ENCODE data around the gene RBP2.
"Not testable (repeated sequence)": the region's sequence is repeated elsewhere in the genome, so short reads cannot be mapped to it uniquely, and the experiment has no call there.

RBP2 gene

DNA sequence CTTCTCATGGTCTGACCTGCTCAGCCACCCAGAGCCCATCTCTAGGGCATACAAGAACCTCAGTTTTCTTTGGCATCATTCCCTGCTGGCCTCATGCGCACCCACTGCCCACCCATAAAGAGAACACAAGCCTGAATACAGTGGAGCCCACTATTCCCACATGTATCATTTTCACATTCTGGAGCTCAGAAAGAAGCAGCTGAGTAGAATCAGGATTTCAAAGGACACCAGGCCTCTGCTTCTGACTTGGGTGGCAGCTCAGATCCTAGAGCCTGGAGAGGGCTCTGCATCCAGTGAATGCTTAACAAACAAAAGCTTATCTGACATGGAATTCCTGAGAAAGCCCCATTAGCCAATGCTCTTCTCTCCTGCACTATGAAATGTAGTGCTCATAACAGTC lies 34.7 kb downstream of the RBP2 start:
- no peak for DNase-seq (ENCODE audit: low spot score)

DNA sequence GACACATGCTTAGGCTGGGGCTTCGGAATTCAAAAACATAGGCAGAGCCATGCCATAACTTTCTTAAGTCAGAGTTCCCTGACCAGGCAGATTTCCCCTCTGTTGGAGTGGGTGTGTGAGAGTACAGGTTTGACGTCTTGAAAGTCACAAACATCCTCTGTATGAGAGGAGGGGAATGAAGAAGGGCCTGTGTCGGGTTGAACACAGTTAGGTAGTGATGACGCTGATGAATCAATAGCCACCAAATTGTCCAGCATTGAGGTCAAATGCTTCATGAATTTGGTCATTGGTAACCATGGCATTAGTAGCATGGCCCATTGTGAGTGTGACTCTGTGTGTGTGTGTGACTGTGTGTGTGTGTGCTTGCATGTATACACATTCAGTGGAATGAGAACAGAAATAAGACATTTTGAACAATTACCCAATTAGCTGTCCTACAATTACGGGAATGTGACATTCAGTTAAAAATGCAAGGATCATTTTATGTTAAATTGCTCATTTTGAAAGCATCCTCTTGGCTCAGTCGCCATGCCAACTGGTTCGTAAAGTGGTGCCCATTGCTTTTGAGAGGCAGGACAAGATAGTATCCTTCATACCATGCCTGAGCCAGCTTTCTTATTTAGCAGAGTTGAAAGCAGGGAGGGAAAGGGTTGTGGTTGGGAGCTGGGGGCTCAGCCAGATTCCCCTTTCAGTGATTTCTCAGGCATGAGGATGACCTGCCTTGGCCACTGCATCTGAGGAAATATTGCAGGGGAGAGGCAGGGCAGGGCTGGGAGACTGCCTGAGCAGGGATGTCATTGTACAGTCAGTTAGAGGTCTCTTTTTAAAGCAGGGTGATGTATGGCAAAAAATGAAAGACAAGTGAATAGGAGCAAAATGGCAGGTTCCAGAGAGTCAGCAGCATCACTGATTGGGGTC lies 35.4 kb downstream of the RBP2 start:
- no peak for DNase-seq (ENCODE audit: low spot score)

DNA sequence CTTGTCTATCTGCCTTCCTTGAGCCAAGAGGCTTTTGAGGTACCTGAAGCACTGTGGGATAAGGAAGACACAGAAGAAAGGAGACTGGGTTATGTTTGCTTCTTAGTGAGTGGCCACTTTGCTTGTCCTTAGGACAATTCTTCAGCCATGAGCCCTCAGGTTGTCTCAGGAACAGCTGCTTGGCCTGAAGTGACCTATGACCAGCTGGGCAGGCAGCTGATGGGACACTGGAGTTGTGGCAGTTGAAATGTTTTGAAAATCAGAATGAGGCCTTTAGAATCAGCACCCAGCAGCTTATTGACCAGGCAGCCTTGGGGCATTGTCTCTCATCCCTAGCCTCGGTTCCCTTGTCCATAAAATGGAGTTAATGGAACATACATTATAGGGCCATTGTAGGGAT lies 37.0 kb downstream of the RBP2 start:
- DNase-seq (ENCODE audit: low spot score): no peak

DNA sequence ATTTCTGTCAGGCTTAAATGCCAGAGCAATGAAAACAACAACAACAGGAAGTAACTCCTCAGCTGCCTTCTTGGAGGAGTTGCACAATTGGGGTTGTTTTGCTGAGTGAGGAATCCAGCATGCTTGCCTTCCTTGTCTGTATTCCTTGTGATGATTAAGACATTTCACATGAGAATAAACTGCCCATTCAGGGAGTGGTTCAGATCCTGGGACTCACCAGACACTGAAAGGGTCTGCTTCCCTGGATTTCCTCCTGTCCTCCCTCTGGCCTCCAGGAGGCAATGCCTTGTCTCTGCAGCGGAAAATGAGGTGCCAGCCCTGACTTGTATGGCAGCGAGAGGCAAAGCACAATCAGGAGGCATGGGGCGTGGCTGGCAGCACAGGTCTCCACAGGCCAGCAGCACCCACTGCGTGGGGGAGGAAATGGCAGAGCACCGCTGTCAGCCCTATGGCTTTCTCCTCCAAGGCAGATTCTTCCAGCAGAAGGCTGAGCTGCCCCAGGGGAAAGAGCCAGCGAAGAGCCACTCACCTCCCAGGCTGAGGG lies 41.5 kb downstream of the RBP2 start:
- DNase-seq (ENCODE audit: low spot score): peak; percentile 67

DNA sequence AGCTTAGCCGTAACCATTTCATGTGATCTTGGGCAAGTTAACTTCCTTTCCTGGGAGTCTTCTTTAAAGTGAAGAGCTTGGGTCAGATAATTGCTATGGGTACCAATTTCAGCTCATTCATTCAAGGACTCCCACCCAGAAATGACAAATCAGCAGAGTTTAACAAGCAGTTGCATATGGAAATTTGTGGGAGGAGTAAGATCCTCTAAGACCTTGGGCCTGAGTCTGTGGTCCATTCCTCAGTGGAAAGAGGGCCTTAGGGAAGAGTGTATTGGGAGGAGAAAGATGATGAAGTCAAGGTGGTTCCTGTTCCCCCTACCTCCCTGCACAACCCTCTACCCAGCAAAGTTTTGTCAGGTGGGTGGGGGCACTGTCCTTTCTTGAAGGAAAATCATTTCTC lies 42.1 kb downstream of the RBP2 start:
- no peak for DNase-seq (ENCODE audit: low spot score)

DNA sequence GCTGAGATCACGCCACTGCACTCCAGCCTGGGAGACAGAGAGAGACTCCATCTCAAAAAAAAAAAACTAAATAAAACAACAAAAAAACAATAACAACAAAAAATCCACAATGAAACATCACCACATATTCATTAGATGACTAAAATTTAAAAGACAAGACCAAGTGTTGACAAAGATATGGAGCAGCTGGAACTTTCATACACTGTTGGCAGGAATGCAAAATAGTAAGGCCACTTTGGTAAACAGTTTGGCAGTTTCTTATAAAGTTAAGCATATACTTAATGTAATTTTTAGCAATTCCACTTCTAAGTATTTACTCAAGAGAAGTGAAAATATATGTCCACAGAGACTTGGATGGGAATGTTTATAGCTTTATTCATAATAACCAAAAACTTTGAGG lies 43.2 kb downstream of the RBP2 start:
- no peak for DNase-seq (ENCODE audit: low spot score)

DNA sequence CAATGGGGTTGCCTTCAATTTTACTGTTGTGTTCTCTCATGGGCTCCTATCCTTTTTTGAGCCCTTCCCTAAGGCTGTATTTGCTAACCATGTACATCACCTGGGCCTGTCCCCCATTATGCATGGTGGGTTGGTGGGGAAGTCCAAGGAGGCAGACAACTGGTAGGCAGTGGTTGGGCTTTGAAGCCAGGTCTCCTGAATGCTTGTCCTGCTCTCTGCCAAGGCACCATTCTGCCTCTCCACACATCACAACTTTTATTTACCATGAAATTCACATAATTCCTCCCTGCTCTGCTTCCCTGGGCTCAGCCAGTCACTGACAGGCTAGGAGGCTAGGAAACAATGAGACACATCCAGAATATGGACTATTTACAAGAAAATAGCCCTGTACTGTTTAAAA lies 45.8 kb downstream of the RBP2 start:
- DNase-seq (ENCODE audit: low spot score): no peak

DNA sequence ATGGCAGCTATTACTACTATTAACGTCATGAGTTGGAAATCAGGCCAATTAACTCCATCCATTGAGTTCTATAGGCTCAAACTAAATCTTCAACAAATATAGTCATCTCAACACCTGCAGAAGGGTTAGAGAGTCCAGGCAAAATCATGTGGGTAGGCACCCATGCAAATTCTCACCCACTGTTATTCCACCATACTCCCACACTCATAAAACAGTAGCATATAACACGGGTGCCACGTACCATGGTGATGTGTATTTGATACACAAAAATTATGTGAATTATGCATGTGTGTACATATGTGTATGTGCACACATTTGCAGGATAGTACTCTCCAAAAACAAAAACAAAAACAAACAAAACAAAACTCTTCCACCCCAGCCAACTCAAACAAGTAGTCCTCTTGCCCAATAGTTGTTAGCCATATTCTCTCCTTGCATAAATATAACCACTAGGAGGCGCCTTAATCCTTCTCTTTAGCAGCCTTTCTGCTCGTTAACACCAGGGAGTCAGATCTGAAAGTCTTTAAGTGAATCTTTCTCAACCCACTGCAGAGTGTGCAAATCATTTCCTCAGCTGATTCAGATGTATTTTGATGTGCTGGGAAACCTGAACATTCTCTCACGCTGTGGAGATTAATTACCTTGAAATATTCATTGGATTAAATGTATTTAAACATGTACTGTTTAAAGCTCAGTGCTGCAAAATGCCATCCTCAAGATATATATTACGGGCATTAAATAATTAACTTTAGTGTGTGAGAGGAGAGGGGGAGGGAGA lies 48.8 kb downstream of the RBP2 start:
- DNase-seq (ENCODE audit: low spot score): peak; percentile 76

DNA sequence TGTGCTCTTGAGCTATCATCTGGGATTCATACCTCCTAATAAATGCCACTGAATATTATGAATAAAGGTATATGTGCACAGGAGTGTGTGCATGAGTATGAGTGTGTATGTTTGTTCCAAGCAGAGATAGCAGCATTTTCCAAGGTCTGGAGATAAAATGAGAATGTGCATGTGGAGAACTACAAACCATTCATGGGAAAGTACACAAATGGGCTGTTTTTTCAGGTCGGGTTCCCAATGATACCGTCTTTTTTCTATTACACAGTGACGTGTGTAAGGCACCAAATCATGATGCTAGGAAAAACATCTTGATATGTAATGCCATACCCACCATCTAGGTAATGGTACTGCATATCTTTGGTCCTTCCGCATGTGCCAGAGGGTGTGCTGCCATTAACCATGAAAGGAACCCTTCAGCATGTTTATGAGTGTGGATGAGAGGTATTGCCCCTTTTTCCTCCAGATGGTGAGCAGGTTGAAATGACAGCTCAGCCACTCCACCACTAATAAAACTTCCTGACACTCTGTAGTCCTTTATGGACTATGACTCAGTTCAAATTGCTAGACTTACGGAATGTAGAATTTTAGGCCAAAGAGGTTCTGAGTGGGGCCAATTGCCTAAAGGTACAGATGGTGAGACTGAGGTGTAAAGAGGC lies 50.4 kb downstream of the RBP2 start:
- DNase-seq (ENCODE audit: low spot score): no peak

DNA sequence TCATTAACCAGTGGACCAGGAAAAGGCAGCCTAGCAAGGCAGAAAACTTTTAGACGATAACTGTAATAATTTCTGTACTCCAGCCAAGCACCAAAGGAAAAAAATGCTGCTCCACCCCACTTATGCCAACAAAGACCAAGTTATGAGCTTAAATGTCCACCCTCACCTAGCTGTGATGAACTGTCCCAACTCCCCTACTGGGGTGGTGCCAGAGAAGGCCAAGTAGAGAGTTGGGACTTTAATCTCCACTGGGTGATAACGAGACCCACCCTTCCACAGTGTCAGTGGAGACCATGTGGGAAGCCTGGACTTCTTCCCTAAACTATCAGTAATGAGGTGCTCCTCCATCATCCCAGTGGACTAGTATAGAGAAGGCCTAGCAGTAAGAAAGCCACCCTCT lies 53.1 kb downstream of the RBP2 start:
- no peak for DNase-seq (ENCODE audit: low spot score)

DNA sequence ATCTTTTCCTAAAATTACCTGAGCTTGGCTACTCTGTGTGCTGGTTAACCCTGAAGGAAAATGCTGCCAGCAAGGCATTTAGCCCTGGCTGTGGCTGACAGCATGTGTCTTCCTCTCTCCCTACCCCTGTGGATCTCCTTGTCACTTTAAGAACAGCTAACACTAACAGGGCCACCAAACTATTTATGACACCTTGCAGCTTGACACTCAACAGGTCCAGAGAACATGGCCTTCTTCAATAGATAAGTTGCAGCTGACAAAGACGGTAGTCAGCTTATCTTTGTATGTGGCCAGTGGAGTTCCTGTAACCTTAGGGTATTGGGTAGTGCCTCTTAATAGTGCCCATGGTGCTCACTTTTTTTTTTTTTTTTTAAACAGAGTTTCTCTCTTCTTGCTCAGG lies 54.9 kb downstream of the RBP2 start:
- no peak for DNase-seq (ENCODE audit: low spot score)

DNA sequence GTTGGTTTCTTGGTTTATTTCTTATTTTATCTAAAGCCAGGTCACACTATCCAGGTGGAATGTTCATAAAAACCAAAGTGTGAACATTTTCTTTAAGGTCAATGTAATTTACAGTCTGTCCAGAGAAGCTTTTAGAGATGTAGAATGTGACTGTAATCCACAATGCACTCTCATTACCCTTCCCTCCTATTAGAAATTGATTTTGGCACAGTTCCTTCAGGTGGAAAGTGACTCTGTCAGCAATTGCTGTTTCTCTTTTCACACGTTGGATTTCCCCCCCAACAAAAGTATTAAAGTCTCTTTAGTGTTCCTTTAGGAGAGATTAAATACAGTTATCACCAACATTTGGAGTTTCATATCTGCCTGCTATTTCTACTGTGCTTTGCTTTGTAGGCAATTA lies 55.3 kb downstream of the RBP2 start:
- DNase-seq (ENCODE audit: low spot score): no peak

DNA sequence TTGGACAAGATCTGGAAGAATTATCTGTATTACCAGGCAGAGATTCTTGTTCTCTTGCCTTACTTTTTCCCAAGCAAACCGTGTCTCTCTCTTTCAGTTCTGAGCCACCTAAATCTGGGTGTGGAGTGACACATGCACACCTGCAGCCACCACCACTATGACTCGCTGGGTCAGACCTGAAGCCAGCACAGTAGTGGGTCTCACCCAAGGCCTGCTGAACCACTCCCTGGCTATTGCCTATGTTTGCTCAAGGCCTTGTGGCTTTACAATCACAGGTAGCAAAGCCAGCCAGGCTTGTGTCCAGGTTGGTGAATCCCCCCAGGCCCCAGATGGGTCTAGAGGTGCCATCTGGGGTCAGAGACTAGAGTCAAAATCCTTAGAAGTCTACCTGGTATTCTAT lies 58.2 kb downstream of the RBP2 start:
- DNase-seq (ENCODE audit: low spot score): no peak

DNA sequence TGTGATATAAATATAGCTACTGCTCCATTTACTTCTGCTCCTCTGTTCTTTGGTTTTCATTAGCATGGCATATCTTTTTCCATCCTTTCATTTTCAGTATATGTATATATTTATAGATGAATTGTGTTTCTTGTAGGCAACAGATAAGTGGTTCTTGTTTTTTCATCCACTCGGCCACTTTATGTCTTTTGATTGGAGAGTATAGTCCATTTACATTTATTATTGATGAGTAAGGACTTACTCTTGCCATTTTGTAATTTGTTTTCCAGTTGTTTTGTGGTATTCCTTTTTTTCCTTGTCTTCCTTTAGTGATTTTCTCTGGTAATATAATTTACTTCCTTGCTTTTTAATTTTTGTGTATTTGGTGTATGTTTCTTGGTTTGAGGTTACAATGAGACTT lies 60.0 kb downstream of the RBP2 start:
- no peak for DNase-seq (ENCODE audit: low spot score)

DNA sequence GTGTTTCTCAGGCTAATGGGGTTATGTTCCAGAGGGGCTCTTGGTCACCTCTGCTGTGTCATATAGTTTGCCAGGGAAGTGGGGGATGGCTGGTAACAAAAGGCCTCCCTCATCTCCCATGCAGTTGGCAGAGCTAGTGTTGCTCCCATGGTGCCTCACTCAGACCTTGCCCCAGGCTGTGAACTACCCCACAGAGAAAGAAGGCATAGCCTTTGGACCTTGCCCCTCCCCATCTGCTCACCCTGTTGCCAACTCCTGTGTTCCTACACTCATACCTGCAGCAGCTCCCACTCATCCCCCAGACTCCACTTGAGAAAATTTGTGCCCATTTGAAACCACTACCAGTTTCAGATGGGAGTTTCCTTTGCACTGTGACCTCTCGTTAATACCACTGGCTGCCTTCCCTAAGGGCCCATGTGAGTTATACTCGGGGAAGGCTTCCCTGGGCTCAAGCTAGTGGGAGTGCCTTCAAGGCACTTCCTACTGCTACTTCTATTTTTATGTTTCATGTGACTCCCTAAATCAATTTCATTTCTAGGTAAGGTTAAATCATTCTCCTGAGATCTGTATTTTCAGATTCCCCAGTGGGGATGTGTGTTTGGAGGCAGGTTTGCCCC lies 61.6 kb downstream of the RBP2 start:
- DNase-seq (ENCODE audit: low spot score): no peak

DNA sequence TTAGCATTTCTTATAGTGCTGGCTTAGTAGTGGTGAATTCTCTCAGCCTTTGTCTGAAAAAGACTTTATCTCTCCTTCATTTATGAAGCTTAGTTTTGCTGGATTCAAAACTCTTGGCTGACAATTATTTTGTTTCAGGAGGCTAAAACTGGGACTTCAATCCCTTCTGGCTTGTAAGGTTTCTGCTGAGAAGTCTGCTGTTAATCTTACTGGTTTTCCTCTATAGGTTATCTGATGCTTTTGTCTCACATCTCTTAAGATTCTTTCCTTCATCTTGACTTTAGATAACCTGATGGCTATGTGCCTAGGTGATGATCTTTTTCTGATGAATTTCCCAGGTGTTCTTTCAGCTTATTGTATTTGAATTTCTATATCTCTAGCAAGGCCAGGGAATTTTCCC lies 63.4 kb downstream of the RBP2 start:
- DNase-seq (ENCODE audit: low spot score): not testable (repeated sequence)
